IPS DF 19.7 (cell line): ENCODE measurements around the gene CCDC116.
"Not testable (repeated sequence)": the region's sequence is repeated elsewhere in the genome, so short reads cannot be mapped to it uniquely, and the experiment has no call there.

Experiments used
- DNase-seq: peaks from one replicate; pipeline ENCODE4 v3.0.0-alpha.2; 2013; ENCODE audit warnings: low read depth, low spot score

The CCDC116 gene

GRCh38 chr22:21650823-21651520, 18.4 kb downstream of the CCDC116 start:
- DNase-seq = no peak

DNA sequence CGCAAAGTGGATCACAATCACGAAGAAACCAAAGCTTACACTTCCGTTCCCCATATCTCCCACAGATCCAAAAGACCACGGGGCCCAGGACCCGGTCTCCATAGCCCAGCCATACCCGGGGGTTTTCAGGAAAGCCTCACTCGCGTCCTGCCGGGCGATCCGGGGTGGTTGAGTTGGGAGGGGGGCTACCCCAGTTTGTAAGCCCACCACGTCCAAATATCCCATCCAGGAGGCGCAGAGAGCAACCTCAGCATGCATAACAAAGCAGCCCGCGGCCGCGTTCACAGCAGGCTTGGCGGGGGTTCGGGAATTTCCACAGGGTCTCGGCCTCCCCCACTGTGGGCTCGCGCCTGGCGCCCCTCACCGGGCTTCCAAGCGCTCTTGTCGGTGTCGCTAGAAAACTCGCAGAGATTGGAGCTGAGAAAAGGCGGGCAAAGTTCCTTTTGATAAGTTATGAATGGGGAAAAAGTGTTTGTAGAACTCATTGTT, 19.0 kb downstream of the CCDC116 start:
- DNase-seq = no peak

- no peak for DNase-seq
Measured at GRCh38 chr22:21652010-21652546, 19.5 kb downstream of the CCDC116 start.

GRCh38 chr22:21652547-21653545, 20.3 kb downstream of the CCDC116 start:
- DNase-seq = no peak

- no peak for DNase-seq
Measured at GRCh38 chr22:21657020-21657359, 24.4 kb downstream of the CCDC116 start.

- no peak for DNase-seq
Measured at GRCh38 chr22:21657360-21658032, 24.9 kb downstream of the CCDC116 start.

DNA sequence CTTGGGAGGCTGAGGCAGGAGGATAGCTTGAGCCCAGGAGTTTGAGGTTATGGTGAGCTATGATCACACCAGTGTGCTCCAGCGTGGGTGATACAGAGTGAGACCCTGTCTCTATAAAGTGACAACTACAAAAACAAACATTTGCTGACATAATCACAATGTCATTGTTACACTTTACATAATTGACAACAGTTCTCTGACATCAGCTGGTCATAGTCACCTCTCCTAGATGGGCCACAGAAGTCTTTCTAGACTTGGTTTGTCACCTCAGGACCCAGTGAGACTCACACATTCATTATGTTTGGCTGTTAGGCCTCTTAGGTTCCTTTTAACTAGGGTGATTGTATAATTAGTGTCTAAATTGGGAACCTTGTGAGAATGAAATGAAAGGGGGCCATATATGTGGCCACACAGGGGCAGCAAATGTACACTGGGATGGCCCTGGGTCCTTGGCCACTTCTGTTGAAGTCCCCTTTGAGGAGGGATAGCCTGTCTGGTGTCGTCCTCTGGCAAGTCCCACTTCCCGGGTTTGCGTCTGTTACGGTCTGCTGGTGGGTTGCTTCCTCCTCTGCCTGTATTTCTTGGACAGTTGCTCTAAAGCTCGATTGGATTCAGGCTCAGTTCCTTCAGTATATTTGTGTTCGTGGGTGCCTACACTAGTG, 27.4 kb downstream of the CCDC116 start:
- DNase-seq = no peak

GRCh38 chr22:21660904-21661303, 28.3 kb downstream of the CCDC116 start:
- no peak for DNase-seq

DNA sequence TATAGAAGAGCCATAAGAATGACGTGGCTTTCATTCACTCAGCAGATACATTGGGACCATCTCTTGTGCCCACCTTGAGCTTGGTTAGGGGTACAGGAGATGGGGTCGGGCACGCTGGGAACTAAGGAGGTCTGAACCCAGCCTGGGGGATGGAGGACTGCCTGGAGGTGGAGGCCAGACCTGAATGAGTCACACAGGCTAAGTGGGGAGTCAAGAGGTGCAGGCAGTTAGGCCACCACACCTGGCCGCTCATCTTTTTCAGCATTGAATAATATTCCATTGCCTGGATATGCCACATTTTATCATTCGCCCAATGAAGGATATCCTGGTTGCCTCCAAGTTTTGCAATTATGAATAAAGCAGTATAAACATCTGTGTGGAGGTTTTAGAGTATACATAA, 29.4 kb downstream of the CCDC116 start:
- no peak for DNase-seq

DNA sequence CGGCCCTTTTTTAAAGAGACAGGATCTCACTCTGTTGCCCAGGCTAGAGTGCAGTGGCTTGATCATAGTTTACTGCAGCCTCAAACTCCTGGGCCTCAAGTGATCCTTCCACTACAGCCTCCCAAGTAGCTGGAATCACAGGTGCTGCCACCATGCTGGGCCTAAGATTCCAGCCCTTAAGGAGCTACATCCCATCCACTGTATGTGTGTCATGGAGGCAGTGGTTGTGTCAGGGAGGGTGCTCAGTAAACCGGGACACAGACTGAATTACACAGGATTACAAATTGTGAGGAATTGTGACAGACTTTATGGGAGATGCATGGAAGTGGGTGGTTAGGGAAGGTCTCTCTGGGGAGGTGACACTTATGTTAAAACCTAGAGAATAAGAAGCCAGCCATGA, 31.2 kb downstream of the CCDC116 start:
- no peak for DNase-seq

GRCh38 chr22:21665047-21665851, 32.7 kb downstream of the CCDC116 start:
- no peak for DNase-seq

GRCh38 chr22:21666786-21667185, 34.2 kb downstream of the CCDC116 start:
- no peak for DNase-seq

GRCh38 chr22:21669026-21669425, 36.5 kb downstream of the CCDC116 start:
- no peak for DNase-seq

- DNase-seq = no peak
Measured at GRCh38 chr22:21672107-21672629, 39.6 kb downstream of the CCDC116 start.

DNA sequence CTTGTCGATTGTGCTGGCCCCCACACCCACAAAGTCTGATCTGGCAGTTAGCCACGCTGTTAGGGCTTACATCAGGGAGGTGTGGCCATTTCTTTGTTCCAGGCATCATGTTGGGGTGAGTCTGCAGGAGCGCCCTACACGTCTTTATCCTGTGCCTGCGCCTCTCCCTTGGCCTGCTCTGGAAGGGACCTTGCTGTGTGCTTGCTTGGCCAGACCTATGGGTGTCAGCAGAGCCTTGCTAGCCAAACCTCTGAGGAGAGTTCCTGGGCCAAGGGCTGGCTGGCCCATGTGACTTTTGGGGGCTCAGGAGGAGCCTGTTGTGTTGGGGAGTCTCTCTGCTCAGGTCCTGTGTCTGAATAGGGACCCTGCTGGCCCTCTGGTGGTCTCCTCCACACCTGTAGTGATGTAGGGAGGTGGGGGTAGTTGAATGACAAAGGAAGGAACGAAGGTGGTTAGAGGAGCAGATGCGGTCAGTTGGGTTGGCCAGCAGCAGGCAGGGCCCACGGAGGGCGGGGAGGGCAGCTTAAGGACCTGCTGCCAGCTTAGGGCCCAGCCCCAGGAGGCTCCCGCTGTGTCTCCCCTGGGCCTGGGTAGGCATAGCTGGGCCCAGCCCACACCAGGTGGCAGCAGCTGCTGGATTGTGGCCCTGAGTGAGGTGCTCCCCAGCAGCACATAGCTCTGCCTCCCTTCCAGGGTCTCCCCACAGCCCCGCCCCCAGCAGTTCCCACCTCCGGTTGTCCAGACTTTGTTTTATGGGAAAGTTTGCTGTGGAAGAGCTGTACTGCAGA, 41.2 kb downstream of the CCDC116 start:
- no peak for DNase-seq

DNA sequence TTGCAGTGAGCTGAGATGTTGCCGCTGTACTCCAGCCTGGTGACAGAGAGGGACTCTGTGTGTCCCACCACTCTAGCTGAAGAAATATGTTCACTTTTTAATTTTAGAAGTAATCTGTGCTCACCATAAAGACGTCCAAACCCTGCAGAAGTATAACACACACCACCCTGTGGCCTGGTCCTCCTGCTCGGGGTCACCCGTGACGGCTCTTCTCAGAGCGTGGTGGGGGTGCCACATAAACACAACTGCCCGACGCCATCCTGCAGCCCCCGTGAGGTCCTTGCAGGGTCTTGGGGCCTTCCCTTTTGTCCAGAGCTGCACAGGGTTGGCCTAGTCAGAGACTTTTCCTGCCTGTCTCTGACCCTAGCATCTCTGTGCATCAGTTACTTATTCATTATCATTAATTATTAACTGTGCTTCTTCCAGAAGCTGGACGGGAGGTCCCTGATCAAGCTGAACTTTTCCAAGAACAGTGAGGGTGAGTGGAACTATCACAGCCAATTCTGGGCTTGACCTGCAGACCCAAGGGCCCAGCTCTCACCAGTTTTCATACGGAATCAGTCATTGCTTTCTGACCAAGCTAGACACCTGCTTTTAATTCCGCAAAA, 42.2 kb downstream of the CCDC116 start:
- no peak for DNase-seq

- no peak for DNase-seq
Measured at GRCh38 chr22:21677606-21678443, 45.3 kb downstream of the CCDC116 start.

DNA sequence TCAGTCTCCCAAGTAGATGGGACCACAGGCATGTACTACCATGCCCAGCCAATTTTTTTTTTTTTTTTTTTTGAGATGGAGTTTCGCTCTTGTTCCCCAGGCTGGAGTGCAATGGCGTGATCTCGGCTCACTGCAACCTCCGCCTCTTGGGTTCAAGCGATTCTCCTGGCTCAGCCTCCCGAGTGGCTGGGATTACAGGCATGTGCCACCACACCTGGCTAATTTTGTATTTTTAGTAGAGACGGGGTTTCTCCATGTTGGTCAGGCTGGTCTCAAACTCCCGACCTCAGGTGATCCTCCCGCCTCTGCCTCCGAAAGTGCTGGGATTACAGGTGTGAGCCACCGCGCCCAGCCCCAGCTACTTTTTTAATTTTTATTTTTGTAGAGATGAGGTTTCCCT, 46.3 kb downstream of the CCDC116 start:
- DNase-seq = not testable (repeated sequence)
